ENCODE data around the gene UNC13D.

GRCh38 chr17:75843577-75844529, at the start of gene UNC13D:
- no peak for TF ChIP-seq OSR1 (CRISPR knock-in tag; IDR thresholded peaks at IDR 0.05)
- TF ChIP-seq ZC3H10 (CRISPR knock-in tag; IDR thresholded peaks at IDR 0.05), result no peak
- no peak for TF ChIP-seq CSDC2 (CRISPR knock-in tag; IDR thresholded peaks at IDR 0.05)
- no peak for TF ChIP-seq ESRRG (CRISPR knock-in tag; IDR thresholded peaks at IDR 0.05)
- no peak for TF ChIP-seq TOX (CRISPR knock-in tag; IDR thresholded peaks at IDR 0.05; ENCODE audit: borderline replicate concordance)
- 0 out of 2 replicates have a peak, but pooled peaks have one; percentile 25 for TF ChIP-seq ZNF70 (CRISPR knock-in tag; IDR thresholded peaks at IDR 0.05)
- TF ChIP-seq PATZ1 (CRISPR knock-in tag; IDR thresholded peaks at IDR 0.05; ENCODE audit: borderline replicate concordance), result no peak
- TF ChIP-seq CREB5 (CRISPR knock-in tag; IDR thresholded peaks at IDR 0.05; ENCODE audit: low read depth), result no peak
- TF ChIP-seq BACH2 (CRISPR knock-in tag; IDR thresholded peaks at IDR 0.05; ENCODE audit: borderline replicate concordance), result no peak
- TF ChIP-seq ZFP30 (CRISPR knock-in tag; IDR thresholded peaks at IDR 0.05), result no peak
- no peak for TF ChIP-seq CSRNP3 (CRISPR knock-in tag; IDR thresholded peaks at IDR 0.05)
- no peak for TF ChIP-seq ARNTL (CRISPR knock-in tag; IDR thresholded peaks at IDR 0.05; ENCODE audit: borderline replicate concordance, low read depth)
- TF ChIP-seq RARB (CRISPR knock-in tag; IDR thresholded peaks at IDR 0.05), result no peak

All from SK-N-SH treated with all-trans-retinoic acid at 6 μM for 48 hours (cell line).